Measurements from ENCODE around the gene SMARCC1. TPM values are rescaled to one million over a fixed set of nuclear protein-coding genes. Genes with fewer than 3 reads are reported as not detected.
A peak's percentile ranks its signal among the peaks of the same experiment; 100 is the strongest.

The SMARCC1 gene
- total RNA-seq, 1 donor from 2014 or later = 28.7 TPM

- no peak for TF ChIP-seq CTCF (IDR thresholded peaks at IDR 0.05; ENCODE audit: insufficient read depth, low read length, severe bottlenecking)
- Histone ChIP-seq H3K27me3 (ENCODE audit: control insufficient read depth, insufficient read depth, low read length) (no peaks in the 10 kb centered on the region), H3K4me3 (ENCODE audit: low read depth, low read length) (no peak overlapping the region), H3K36me3 (ENCODE audit: control insufficient read depth, insufficient read depth, low read length) (peaks cover 10% of the 10 kb centered on the region)
- FAIRE-seq (no peak), DNase-seq (ENCODE audit: low read depth) (peak; percentile 60)
These were observed 136.1 kb downstream of the SMARCC1 start for GRCh38 chr3:47645551-47645950.

- DNase-seq (ENCODE audit: low read depth) = peak; percentile 62
- TF ChIP-seq CTCF (IDR thresholded peaks at IDR 0.05; ENCODE audit: insufficient read depth, low read length, severe bottlenecking) = no peak
- Histone ChIP-seq H3K27me3 (ENCODE audit: control insufficient read depth, insufficient read depth, low read length) (no peaks in the 10 kb centered on the region), H3K4me3 (ENCODE audit: low read depth, low read length) (no peak overlapping the region), H3K36me3 (ENCODE audit: control insufficient read depth, insufficient read depth, low read length) (peaks cover 8% of the 10 kb centered on the region)
- no peak for FAIRE-seq
These were observed 138.6 kb downstream of the SMARCC1 start for GRCh38 chr3:47643092-47643491.

GRCh38 chr3:47641739-47642138, 140.0 kb downstream of the SMARCC1 start:
- FAIRE-seq = no peak
- no peak for DNase-seq (ENCODE audit: low read depth)
- H3K27me3 ChIP-seq (ENCODE audit: control insufficient read depth, insufficient read depth, low read length) = no peaks in the 10 kb centered on the region
- no peak for TF ChIP-seq CTCF (IDR thresholded peaks at IDR 0.05; ENCODE audit: insufficient read depth, low read length, severe bottlenecking)
- peaks cover 10% of the 10 kb centered on the region for H3K36me3 ChIP-seq (ENCODE audit: control insufficient read depth, insufficient read depth, low read length)
- H3K4me3 ChIP-seq (ENCODE audit: low read depth, low read length) = no peak overlapping the region

GRCh38 chr3:47636921-47637320, 144.8 kb downstream of the SMARCC1 start:
- Histone ChIP-seq H3K27me3 (ENCODE audit: control insufficient read depth, insufficient read depth, low read length) (no peaks in the 10 kb centered on the region), H3K4me3 (ENCODE audit: low read depth, low read length) (no peak overlapping the region), H3K36me3 (ENCODE audit: control insufficient read depth, insufficient read depth, low read length) (peaks cover 15% of the 10 kb centered on the region)
- TF ChIP-seq CTCF (IDR thresholded peaks at IDR 0.05; ENCODE audit: insufficient read depth, low read length, severe bottlenecking) = no peak
- DNase-seq (ENCODE audit: low read depth) (no peak), FAIRE-seq (no peak)

- FAIRE-seq (no peak), DNase-seq (ENCODE audit: low read depth) (no peak)
- Histone ChIP-seq H3K4me3 (ENCODE audit: low read depth, low read length) (no peak overlapping the region), H3K27me3 (ENCODE audit: control insufficient read depth, insufficient read depth, low read length) (no peaks in the 10 kb centered on the region), H3K36me3 (ENCODE audit: control insufficient read depth, insufficient read depth, low read length) (peaks cover 13% of the 10 kb centered on the region)
- TF ChIP-seq CTCF (IDR thresholded peaks at IDR 0.05; ENCODE audit: insufficient read depth, low read length, severe bottlenecking) = no peak
These were observed 145.5 kb downstream of the SMARCC1 start for GRCh38 chr3:47636225-47636624.

GRCh38 chr3:47635536-47635935, 146.2 kb downstream of the SMARCC1 start:
- DNase-seq (ENCODE audit: low read depth) = no peak
- Histone ChIP-seq H3K27me3 (ENCODE audit: control insufficient read depth, insufficient read depth, low read length) (no peaks in the 10 kb centered on the region), H3K36me3 (ENCODE audit: control insufficient read depth, insufficient read depth, low read length) (peaks cover 13% of the 10 kb centered on the region), H3K4me3 (ENCODE audit: low read depth, low read length) (no peak overlapping the region)
- FAIRE-seq = no peak
- TF ChIP-seq CTCF (IDR thresholded peaks at IDR 0.05; ENCODE audit: insufficient read depth, low read length, severe bottlenecking) = no peak
